Body of pancreas (tissue), 4 donors: ENCODE data around the gene THBS1.

Source experiments
- CTCF ChIP-seq, 7 experiments: fragments of 450-650 bp in 4 of 7; fragments of 200-600 bp in 3 of 7; sonication (generic) in 3 of 7; IDR thresholded peaks; one replicate each; pipeline ENCODE4 v1.5.1; 2016 to 2019; ENCODE audit warnings: antibody characterized with exemption in 7 of 7
- POLR2A ChIP-seq, 3 donors: fragments of 450-650 bp; IDR thresholded peaks; one replicate each; pipeline ENCODE4 v1.6.1; 2016; ENCODE audit warnings: antibody characterized with exemption in 3 of 3, mild to moderate bottlenecking in 2 of 3

- TF ChIP-seq CTCF (IDR thresholded peaks at IDR 0.05) (no peak), POLR2A (IDR thresholded peaks at IDR 0.05) (no peak)
Measured at GRCh38 chr15:39535466-39535865, 45.4 kb upstream of the THBS1 start.
